ENCODE results near the gene ZMIZ1.

DNA sequence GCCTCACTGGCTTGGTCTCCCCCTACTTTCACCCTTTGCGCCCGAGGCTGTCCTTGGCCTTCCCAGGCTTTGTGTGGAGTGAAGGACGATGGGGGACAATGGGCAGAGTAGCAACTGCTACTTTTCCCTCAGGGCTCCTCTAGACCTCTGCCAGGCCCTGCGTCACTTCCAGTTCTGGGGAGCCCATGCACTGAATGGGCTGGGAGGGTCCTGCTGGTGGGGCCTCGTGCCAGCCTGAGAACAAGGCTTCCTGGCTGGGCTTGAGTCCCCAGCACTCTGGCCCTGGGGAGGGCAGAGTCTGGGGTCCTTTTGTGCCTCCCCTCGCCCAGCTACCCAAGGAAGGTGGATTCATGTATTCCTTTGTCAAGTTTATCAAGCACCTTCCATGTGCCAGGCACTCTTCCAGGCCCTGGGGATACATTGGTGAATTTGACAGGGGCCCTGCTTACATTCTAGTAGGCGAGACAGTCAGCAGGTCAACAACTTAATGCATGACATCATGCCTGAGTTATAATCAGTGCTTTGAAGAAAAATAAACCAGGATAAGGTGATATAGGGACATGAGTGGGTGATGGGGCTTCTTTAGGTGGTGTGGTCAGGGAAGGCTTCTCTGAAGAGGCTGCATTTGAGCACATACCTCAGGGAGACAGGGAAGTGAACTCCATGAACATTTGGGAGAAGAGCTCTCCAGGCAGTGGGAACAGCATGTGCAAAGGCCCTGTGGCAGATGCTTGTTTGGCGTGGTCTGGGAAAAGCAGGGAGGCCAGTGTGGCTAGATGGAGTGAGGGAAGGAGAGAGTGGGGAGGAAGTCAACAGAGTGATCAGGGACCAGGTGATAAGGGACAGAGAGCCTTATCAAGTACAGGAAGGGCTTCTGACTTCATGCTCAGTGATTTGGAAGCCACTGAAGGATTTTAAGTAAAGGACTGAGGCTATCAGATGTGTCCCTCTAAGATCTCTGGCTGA lies 14.1 kb downstream of the ZMIZ1 start:
- TF ChIP-seq, protein P1, sequence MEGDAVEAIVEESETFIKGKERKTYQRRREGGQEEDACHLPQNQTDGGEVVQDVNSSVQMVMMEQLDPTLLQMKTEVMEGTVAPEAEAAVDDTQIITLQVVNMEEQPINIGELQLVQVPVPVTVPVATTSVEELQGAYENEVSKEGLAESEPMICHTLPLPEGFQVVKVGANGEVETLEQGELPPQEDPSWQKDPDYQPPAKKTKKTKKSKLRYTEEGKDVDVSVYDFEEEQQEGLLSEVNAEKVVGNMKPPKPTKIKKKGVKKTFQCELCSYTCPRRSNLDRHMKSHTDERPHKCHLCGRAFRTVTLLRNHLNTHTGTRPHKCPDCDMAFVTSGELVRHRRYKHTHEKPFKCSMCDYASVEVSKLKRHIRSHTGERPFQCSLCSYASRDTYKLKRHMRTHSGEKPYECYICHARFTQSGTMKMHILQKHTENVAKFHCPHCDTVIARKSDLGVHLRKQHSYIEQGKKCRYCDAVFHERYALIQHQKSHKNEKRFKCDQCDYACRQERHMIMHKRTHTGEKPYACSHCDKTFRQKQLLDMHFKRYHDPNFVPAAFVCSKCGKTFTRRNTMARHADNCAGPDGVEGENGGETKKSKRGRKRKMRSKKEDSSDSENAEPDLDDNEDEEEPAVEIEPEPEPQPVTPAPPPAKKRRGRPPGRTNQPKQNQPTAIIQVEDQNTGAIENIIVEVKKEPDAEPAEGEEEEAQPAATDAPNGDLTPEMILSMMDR (IDR thresholded peaks at IDR 0.05; ENCODE audit: low read depth, low read length, missing input control): no peak
- no peak for TF ChIP-seq RAD21 (IDR thresholded peaks at IDR 0.05)
- TF ChIP-seq HNF4A (conservative IDR thresholded peaks at IDR 0.05): no peak
- no peak for TF ChIP-seq EGR1 (IDR thresholded peaks at IDR 0.05; ENCODE audit: low read depth in 2 of 2)
- TF ChIP-seq, protein P2, sequence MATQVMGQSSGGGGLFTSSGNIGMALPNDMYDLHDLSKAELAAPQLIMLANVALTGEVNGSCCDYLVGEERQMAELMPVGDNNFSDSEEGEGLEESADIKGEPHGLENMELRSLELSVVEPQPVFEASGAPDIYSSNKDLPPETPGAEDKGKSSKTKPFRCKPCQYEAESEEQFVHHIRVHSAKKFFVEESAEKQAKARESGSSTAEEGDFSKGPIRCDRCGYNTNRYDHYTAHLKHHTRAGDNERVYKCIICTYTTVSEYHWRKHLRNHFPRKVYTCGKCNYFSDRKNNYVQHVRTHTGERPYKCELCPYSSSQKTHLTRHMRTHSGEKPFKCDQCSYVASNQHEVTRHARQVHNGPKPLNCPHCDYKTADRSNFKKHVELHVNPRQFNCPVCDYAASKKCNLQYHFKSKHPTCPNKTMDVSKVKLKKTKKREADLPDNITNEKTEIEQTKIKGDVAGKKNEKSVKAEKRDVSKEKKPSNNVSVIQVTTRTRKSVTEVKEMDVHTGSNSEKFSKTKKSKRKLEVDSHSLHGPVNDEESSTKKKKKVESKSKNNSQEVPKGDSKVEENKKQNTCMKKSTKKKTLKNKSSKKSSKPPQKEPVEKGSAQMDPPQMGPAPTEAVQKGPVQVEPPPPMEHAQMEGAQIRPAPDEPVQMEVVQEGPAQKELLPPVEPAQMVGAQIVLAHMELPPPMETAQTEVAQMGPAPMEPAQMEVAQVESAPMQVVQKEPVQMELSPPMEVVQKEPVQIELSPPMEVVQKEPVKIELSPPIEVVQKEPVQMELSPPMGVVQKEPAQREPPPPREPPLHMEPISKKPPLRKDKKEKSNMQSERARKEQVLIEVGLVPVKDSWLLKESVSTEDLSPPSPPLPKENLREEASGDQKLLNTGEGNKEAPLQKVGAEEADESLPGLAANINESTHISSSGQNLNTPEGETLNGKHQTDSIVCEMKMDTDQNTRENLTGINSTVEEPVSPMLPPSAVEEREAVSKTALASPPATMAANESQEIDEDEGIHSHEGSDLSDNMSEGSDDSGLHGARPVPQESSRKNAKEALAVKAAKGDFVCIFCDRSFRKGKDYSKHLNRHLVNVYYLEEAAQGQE (IDR thresholded peaks at IDR 0.05): no peak
- no peak for TF ChIP-seq GABPA (IDR thresholded peaks at IDR 0.05 in 1 of 2, conservative IDR thresholded peaks at IDR 0.05 in 1 of 2)
- TF ChIP-seq, protein P3, sequence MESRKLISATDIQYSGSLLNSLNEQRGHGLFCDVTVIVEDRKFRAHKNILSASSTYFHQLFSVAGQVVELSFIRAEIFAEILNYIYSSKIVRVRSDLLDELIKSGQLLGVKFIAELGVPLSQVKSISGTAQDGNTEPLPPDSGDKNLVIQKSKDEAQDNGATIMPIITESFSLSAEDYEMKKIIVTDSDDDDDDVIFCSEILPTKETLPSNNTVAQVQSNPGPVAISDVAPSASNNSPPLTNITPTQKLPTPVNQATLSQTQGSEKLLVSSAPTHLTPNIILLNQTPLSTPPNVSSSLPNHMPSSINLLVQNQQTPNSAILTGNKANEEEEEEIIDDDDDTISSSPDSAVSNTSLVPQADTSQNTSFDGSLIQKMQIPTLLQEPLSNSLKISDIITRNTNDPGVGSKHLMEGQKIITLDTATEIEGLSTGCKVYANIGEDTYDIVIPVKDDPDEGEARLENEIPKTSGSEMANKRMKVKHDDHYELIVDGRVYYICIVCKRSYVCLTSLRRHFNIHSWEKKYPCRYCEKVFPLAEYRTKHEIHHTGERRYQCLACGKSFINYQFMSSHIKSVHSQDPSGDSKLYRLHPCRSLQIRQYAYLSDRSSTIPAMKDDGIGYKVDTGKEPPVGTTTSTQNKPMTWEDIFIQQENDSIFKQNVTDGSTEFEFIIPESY (IDR thresholded peaks at IDR 0.05): no peak
- TF ChIP-seq, protein P4, sequence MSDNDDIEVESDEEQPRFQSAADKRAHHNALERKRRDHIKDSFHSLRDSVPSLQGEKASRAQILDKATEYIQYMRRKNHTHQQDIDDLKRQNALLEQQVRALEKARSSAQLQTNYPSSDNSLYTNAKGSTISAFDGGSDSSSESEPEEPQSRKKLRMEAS (IDR thresholded peaks at IDR 0.05): no peak
- no peak for TF ChIP-seq FOXA1 (IDR thresholded peaks at IDR 0.05)
